Measurements from ENCODE around the gene IMMP1L.

IMMP1L gene

GRCh38 chr11:31415435-31415834, 94.0 kb downstream of the IMMP1L start:
- no peak overlapping the region for H3K4me3 ChIP-seq (ENCODE audit: low read length)
- DNase-seq (ENCODE audit: low read depth, low spot score): no peak

- H3K4me3 ChIP-seq (ENCODE audit: low read length): no peak overlapping the region
- no peak for DNase-seq (ENCODE audit: low read depth, low spot score)
These were observed 95.1 kb downstream of the IMMP1L start for GRCh38 chr11:31414338-31414737.

DNA sequence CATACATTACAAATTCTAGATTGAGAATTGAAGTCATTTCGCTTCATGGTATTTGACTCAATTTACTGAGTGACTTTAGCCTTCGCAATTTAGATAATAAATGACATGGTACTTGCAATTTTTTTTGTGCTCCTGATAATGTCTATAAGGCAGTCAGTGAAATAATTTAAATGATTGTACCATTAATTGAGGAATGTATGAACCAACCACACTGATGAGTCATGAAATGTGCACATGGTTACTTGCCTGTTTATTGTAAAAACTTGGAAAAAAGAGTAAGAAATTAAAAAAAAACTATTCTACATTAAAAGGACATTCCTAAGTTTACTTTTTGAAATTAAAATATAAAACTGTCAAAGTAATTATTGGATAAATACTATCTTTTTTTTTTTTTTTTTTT, 96.5 kb downstream of the IMMP1L start:
- H3K4me3 ChIP-seq (ENCODE audit: low read length): no peak overlapping the region
- no peak for DNase-seq (ENCODE audit: low read depth, low spot score)

- H3K4me3 ChIP-seq (ENCODE audit: low read length): no peak overlapping the region
- no peak for DNase-seq (ENCODE audit: low read depth, low spot score)
These were observed 101.2 kb downstream of the IMMP1L start for GRCh38 chr11:31408201-31408600.

GRCh38 chr11:31404614-31405013, 104.8 kb downstream of the IMMP1L start:
- DNase-seq (ENCODE audit: low read depth, low spot score): no peak
- no peak overlapping the region for H3K4me3 ChIP-seq (ENCODE audit: low read length)

- H3K4me3 ChIP-seq (ENCODE audit: low read length): no peak overlapping the region
- peak; percentile 40 for DNase-seq (ENCODE audit: low read depth, low spot score)
These were observed 112.1 kb downstream of the IMMP1L start for GRCh38 chr11:31397239-31397834.

GRCh38 chr11:31387379-31387778, 122.0 kb downstream of the IMMP1L start:
- no peak overlapping the region for H3K4me3 ChIP-seq (ENCODE audit: low read length)
- no peak for DNase-seq (ENCODE audit: low read depth, low spot score)

DNA sequence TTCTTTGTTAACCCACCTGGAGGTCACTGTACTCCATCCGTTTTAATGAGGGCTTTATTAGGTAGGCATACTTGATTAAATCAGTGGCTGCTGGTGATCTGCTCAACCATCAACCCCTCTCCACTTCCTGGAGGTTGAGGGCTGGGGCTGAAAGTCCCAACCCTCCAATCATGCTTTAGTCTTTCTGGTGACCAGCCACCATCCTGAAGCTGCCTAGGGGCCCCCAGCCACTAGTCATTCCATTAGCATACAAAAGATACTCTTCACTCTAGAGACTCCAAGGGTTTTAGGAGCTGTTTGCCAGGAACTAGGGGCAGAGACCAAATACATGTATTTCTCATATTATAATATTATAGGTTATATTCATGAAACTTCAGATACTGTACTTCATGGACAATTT, 126.3 kb downstream of the IMMP1L start:
- no peak for DNase-seq (ENCODE audit: low read depth, low spot score)
- H3K4me3 ChIP-seq (ENCODE audit: low read length): no peak overlapping the region
